PC-9 (cell line): ENCODE measurements around the gene CENPVL1. TPM values are rescaled to one million over a fixed set of nuclear protein-coding genes. Genes with fewer than 3 reads are reported as not detected.
"Not testable (repeated sequence)": the region's sequence is repeated elsewhere in the genome, so short reads cannot be mapped to it uniquely, and the experiment has no call there.

ENCODE experiments used
- Bru-seq: library from RNA; stranded (reverse); fragments of 400-500 nt; gene quantifications from one replicate; lab custom pipeline; 2021; lab: Mats Ljungman, UMichigan
- BruChase-seq, 2 experiments: library from RNA; stranded (reverse); fragments of 400-500 nt; gene quantifications; one replicate each; lab custom pipeline; 2021; lab: Mats Ljungman, UMichigan
- BruUV-seq: library from RNA; stranded (reverse); fragments of 400-500 nt; replicated peaks from 2 replicates; lab custom pipeline; 2021; lab: Mats Ljungman, UMichigan
- CTCF ChIA-PET: fragments of 300-600 bp; sonication (Branson Sonifier 250); formaldehyde crosslinking; loops from one replicate; lab custom pipeline; 2022; ENCODE audit warnings: antibody characterized with exemption; lab: Charles Lee
- POLR2A ChIA-PET: fragments of 300-600 bp; sonication (Branson Sonifier 250); formaldehyde crosslinking; loops from one replicate; lab custom pipeline; 2022; ENCODE audit warnings: antibody characterized with exemption; ENCODE audit not compliant: unreplicated experiment; lab: Charles Lee
- DNase-seq, 2 experiments: peaks; one replicate each; pipeline versions ENCODE4 v3.0.0 to v3.0.0-alpha.2; 2015 to 2022; ENCODE audit warnings: mixed read lengths in 1 of 2
- H2AFZ ChIP-seq: fragments of 200-600 bp; sonication (generic); 2 replicates; pipeline ENCODE4 v1.8.1; 2017; ENCODE audit warnings: antibody characterized with exemption
- H3F3A ChIP-seq: fragments of 200-600 bp; sonication (generic); 2 replicates; pipeline ENCODE4 v1.8.1; 2017; ENCODE audit warnings: antibody characterized with exemption, mild to moderate bottlenecking, low read depth; ENCODE audit not compliant: insufficient read depth
- H3K27ac ChIP-seq: fragments of 200-600 bp; sonication (generic); 2 replicates; pipeline ENCODE4 v1.6.1; 2016; ENCODE audit warnings: mixed run types
- H3K27me3 ChIP-seq: fragments of 200-600 bp; sonication (generic); 2 replicates; pipeline ENCODE4 v1.6.1; 2016; ENCODE audit warnings: low read depth, mixed run types; ENCODE audit not compliant: insufficient read depth
- H3K36me3 ChIP-seq: fragments of 200-600 bp; sonication (generic); 2 replicates; pipeline ENCODE4 v1.6.1; 2016; ENCODE audit warnings: low read depth, mixed run types
- H3K4me1 ChIP-seq: fragments of 200-600 bp; sonication (generic); replicated peaks from 2 replicates; pipeline ENCODE4 v1.6.1; 2016; ENCODE audit warnings: mixed run types; ENCODE audit not compliant: insufficient read depth
- H3K4me2 ChIP-seq: fragments of 200-600 bp; sonication (generic); 2 replicates; pipeline ENCODE4 v1.6.1; 2017; ENCODE audit warnings: mixed run types
- H3K4me3 ChIP-seq: fragments of 200-600 bp; sonication (generic); 2 replicates; pipeline ENCODE4 v1.6.1; 2016; ENCODE audit warnings: mixed run types
- H3K79me2 ChIP-seq: fragments of 200-600 bp; sonication (generic); 2 replicates; pipeline ENCODE4 v1.6.1; 2017; ENCODE audit warnings: low read depth, mixed run types
- H3K9me2 ChIP-seq: fragments of 200-600 bp; sonication (generic); 2 replicates; pipeline ENCODE4 v1.8.1; 2017; ENCODE audit warnings: mild to moderate bottlenecking; ENCODE audit not compliant: insufficient read depth
- H3K9me3 ChIP-seq: fragments of 200-600 bp; sonication (generic); 2 replicates; pipeline ENCODE4 v1.8.1; 2016; ENCODE audit warnings: low read depth; ENCODE audit not compliant: insufficient read depth
- H4K20me1 ChIP-seq: fragments of 200-600 bp; sonication (generic); 2 replicates; pipeline ENCODE4 v1.8.1; 2017; ENCODE audit not compliant: insufficient read depth
- EZH2 ChIP-seq: fragments of 200-600 bp; sonication (generic); IDR thresholded peaks from 2 replicates; pipeline ENCODE4 v1.8.0; 2017; ENCODE audit warnings: antibody characterized with exemption, low read depth
- intact Hi-C: fragments of 100-400 bp; cut with micrococcal nuclease; formaldehyde crosslinking; loops from one replicate; pipeline ENCODE4 v1.10.0; 2022; ENCODE audit not compliant: unreplicated experiment
- long read RNA-seq: library from polyadenylated mRNA; stranded (forward); transcript quantifications from one replicate; pipeline ENCODE4 v2.0.0, GENCODE V29; 2022
- total RNA-seq: library from RNA; stranded (reverse); gene quantifications from 2 replicates; pipeline ENCODE4 v1.2.3, GENCODE V29; 2021
- TF ChIP-seq, protein P1 (sequence below): fragments of 200-600 bp; sonication (generic); conservative IDR thresholded peaks from 2 replicates; pipeline ENCODE4 v1.6.1; 2017; ENCODE audit warnings: mixed run types, antibody characterized with exemption, mild to moderate bottlenecking, moderate library complexity

The CENPVL1 gene
- not detected in 2 replicates for total RNA-seq
- not detected for Bru-seq, nascent RNA
- not detected for BruChase-seq, experiment 1, labeled RNA remaining after a 2-hour chase
- BruChase-seq, experiment 2, labeled RNA remaining after a 6-hour chase = not detected
- long read RNA-seq = 0 reads

DNA sequence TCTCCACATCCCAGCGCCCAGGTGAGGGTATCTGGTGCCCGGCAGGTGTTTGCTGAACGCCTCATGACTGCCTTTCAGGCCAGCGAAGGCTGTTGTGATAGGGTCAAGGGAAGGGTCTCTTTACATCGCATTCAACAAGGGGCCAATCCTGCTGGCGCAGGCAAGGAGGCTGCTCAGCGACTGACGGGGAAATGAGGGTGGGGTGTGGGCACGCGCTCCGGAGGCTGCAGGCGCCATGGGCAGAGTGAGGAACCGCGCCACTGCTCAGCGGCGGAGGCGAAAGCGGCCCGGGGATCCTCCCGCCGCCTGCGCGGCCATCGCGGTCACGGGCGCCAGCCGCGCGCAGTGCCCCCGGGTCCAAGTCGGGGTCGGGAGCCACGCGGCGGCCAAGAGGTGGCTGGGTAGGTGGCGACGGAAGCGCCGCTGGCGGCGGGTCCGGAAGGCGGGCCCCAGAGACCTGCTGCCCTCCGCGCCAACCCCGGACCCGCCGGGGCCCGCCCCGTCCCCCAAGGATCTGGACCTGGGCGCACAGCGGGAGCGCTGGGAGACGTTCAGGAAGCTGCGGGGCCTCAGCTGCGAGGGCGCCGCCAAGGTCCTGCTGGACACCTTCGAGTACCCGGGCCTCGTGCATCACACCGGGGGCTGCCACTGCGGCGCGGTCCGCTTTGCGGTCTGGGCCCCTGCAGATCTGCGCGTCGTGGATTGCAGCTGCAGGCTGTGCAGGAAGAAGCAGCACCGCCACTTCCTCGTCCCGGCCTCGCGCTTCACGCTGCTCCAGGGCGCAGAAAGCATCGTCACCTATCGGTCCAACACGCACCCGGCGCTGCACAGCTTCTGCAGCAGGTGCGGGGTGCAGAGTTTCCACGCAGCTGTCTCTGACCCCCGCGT lies at the start of gene CENPVL1:
Gene CENPVL1, plus strand, starts transcription at position 236 of the 888 bp plus-strand sequence. Its CDS starts 0 bp downstream, at position 236.
- H4K20me1 ChIP-seq, H3K4me1 ChIP-seq, H3K9me2 ChIP-seq, CTCF ChIA-PET, H3K27me3 ChIP-seq, H3F3A ChIP-seq, H3K79me2 ChIP-seq, intact Hi-C loops, H3K4me2 ChIP-seq, H2AFZ ChIP-seq, DNase-seq, H3K4me3 ChIP-seq, H3K27ac ChIP-seq, POLR2A ChIA-PET, H3K9me3 ChIP-seq, BruUV-seq, H3K36me3 ChIP-seq: not testable (repeated sequence)

DNA sequence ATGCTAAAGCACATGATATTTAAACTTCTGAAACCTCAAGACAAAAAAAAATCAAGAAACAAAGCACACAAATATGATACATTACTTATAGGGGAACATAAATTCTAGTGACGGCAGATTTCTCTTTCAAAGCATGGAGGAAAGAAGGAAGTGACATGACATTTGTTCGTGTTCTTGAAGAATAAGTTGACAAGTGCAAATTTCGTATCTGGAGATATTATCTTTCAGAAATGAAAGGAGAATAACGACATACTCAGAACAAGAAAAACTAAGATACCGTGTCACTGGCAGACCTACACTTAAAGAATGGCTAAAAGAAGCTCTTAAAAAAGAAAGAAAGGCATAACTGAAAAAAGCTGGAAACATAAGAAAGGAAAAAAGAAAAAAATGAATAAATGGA lies 44.3 kb upstream of the CENPVL1 start:
- Histone ChIP-seq H3K36me3 (no peaks in the 10 kb centered on the region), H3K4me3 (no peak overlapping the region), H3F3A (no peaks in the 10 kb centered on the region), H3K27ac (no peak overlapping the region), H3K27me3 (peaks cover 6% of the 10 kb centered on the region; the same call in 1 of the 2 replicates), H4K20me1 (no peaks in the 10 kb centered on the region), H2AFZ (no peak overlapping the region), H3K9me2 (no peaks in the 10 kb centered on the region), H3K79me2 (no peaks in the 10 kb centered on the region), H3K4me1 (no peaks in the 10 kb centered on the region), H3K9me3 (no peaks in the 10 kb centered on the region), H3K4me2 (no peak overlapping the region)
- DNase-seq = no peak
- CTCF ChIA-PET = no interaction called here
- TF ChIP-seq EZH2 = no peak
- TF ChIP-seq, protein P1, sequence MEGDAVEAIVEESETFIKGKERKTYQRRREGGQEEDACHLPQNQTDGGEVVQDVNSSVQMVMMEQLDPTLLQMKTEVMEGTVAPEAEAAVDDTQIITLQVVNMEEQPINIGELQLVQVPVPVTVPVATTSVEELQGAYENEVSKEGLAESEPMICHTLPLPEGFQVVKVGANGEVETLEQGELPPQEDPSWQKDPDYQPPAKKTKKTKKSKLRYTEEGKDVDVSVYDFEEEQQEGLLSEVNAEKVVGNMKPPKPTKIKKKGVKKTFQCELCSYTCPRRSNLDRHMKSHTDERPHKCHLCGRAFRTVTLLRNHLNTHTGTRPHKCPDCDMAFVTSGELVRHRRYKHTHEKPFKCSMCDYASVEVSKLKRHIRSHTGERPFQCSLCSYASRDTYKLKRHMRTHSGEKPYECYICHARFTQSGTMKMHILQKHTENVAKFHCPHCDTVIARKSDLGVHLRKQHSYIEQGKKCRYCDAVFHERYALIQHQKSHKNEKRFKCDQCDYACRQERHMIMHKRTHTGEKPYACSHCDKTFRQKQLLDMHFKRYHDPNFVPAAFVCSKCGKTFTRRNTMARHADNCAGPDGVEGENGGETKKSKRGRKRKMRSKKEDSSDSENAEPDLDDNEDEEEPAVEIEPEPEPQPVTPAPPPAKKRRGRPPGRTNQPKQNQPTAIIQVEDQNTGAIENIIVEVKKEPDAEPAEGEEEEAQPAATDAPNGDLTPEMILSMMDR = no peak
- intact Hi-C loops = no loop called here
- POLR2A ChIA-PET = no interaction called here
- no TSS peak for BruUV-seq

DNA sequence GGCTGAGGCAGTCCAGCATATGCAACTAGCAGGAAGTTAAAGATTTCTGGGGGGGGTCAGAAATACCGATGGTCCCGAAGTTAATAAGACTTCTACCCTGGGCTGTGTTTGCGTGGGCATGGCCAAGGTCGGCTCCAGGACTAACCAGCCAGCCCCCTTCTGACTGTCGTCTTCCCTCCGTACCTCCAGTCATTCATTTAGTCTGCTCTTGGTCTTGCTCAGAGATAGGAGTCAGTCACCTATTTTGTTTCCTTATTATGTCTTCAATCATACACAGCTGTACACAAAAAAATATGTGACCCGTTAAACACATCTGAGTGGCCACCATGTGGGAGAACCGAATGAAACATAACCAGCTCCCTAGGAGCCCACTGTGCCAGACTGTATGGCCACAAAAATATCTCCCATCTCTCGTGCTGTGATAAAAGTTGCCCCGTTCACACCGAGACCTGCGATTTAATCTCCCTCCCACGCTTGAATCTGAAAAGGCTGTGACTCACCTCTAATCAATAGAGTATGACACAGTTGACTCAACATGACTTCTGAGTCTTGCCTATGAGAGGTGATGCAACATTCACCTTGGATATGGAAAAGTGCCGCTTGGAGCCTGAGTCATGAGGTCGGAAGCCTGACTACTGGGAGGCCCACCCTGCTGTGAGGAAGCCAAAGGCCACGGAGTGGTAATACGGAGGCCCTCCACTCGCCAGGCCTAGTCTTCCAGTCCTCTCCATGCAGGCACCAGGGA lies 30.5 kb upstream of the CENPVL1 start:
- CTCF ChIA-PET, intact Hi-C loops, H3K9me3 ChIP-seq, POLR2A ChIA-PET, DNase-seq, H3F3A ChIP-seq, BruUV-seq, H3K4me2 ChIP-seq, H3K36me3 ChIP-seq, H3K27me3 ChIP-seq, H3K79me2 ChIP-seq, H4K20me1 ChIP-seq, H3K4me3 ChIP-seq, H2AFZ ChIP-seq, H3K9me2 ChIP-seq, H3K4me1 ChIP-seq, H3K27ac ChIP-seq: not testable (repeated sequence)

DNA sequence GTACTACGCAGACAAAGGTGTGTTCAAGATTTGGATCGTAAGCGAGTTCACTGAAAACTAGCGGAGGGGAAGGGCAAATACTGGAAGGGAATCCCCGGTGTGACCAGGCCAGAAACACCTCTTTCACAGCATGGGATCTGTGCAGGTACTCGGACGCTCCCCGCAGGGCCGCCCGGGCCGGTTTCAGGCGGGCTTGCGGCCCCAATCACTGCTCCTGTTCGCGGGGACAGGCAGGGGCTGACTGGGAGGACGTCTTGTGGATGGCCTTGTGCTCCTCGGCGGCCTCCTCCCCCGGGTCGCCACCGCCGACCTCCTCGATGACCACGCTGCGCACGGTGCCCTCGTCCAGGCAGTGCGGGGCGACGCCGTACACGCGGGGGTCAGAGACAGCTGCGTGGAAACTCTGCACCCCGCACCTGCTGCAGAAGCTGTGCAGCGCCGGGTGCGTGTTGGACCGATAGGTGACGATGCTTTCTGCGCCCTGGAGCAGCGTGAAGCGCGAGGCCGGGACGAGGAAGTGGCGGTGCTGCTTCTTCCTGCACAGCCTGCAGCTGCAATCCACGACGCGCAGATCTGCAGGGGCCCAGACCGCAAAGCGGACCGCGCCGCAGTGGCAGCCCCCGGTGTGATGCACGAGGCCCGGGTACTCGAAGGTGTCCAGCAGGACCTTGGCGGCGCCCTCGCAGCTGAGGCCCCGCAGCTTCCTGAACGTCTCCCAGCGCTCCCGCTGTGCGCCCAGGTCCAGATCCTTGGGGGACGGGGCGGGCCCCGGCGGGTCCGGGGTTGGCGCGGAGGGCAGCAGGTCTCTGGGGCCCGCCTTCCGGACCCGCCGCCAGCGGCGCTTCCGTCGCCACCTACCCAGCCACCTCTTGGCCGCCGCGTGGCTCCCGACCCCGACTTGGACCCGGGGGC lies 28.2 kb upstream of the CENPVL1 start:
- H4K20me1 ChIP-seq, BruUV-seq, H3K27ac ChIP-seq, H3K27me3 ChIP-seq, H2AFZ ChIP-seq, CTCF ChIA-PET, intact Hi-C loops, H3K9me2 ChIP-seq, H3K36me3 ChIP-seq, H3F3A ChIP-seq, DNase-seq, H3K9me3 ChIP-seq, H3K4me2 ChIP-seq, H3K4me1 ChIP-seq, POLR2A ChIA-PET, H3K79me2 ChIP-seq, H3K4me3 ChIP-seq: not testable (repeated sequence)

DNA sequence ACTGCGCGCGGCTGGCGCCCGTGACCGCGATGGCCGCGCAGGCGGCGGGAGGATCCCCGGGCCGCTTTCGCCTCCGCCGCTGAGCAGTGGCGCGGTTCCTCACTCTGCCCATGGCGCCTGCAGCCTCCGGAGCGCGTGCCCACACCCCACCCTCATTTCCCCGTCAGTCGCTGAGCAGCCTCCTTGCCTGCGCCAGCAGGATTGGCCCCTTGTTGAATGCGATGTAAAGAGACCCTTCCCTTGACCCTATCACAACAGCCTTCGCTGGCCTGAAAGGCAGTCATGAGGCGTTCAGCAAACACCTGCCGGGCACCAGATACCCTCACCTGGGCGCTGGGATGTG lies 27.6 kb upstream of the CENPVL1 start, which contains the start of gene CENPVL2:
Gene CENPVL2, minus strand, starts transcription at position 112 of the 343 bp plus-strand sequence. Its CDS starts 0 bp downstream, at position 112.
- H3K79me2 ChIP-seq, H3K36me3 ChIP-seq, intact Hi-C loops, H3K9me2 ChIP-seq, DNase-seq, H3K4me2 ChIP-seq, H3F3A ChIP-seq, H3K27ac ChIP-seq, H4K20me1 ChIP-seq, H3K9me3 ChIP-seq, CTCF ChIA-PET, H3K27me3 ChIP-seq, H3K4me3 ChIP-seq, POLR2A ChIA-PET, H2AFZ ChIP-seq, BruUV-seq, H3K4me1 ChIP-seq: not testable (repeated sequence)
